Skin epidermis (tissue), 12 donors: ENCODE data around the gene DOLPP1.

ENCODE experiments used
- H3K27ac ChIP-seq, 21 experiments: fragments of 200-600 bp; sonication (generic) in 11 of 21; one replicate each; pipeline ENCODE4 v1.5.0; 2020; ENCODE audit warnings: mild to moderate bottlenecking in 3 of 21, inconsistent platforms in 2 of 21, moderate library complexity in 2 of 21
- H3K4me3 ChIP-seq, 7 experiments: fragments of 200-600 bp; sonication (generic) in 2 of 7; one replicate each; pipeline ENCODE4 v1.5.0; 2020; ENCODE audit warnings: inconsistent platforms in 2 of 7, mild to moderate bottlenecking in 2 of 7, moderate library complexity in 1 of 7

The DOLPP1 gene

GRCh38 chr9:129060991-129061390 lies 19.9 kb upstream of the DOLPP1 start:
- Histone ChIP-seq H3K27ac (no peak overlapping the region), H3K4me3 (no peak overlapping the region)

GRCh38 chr9:129063061-129063460 lies 17.9 kb upstream of the DOLPP1 start:
- Histone ChIP-seq H3K27ac (no peak overlapping the region), H3K4me3 (no peak overlapping the region)

GRCh38 chr9:129064499-129064908 lies 16.4 kb upstream of the DOLPP1 start:
- no peak overlapping the region for H3K27ac ChIP-seq
- H3K4me3 ChIP-seq = no peak overlapping the region

- H3K4me3 ChIP-seq = no peak overlapping the region
- peak overlapping the region in 4 of 21 experiments; percentile 29 to 78 (median 74) for H3K27ac ChIP-seq
Observed at GRCh38 chr9:129068110-129068509, 12.8 kb upstream of the DOLPP1 start.

- no peak overlapping the region for H3K4me3 ChIP-seq
- H3K27ac ChIP-seq = peak overlapping the region in 11 of 21 experiments; percentile 1 to 78 (median 54)
Observed at GRCh38 chr9:129068990-129069861, 11.7 kb upstream of the DOLPP1 start.

- no peak overlapping the region for H3K4me3 ChIP-seq
- H3K27ac ChIP-seq = peak overlapping the region in 3 of 21 experiments; percentile 14 to 54 (median 32)
Observed at GRCh38 chr9:129069862-129070641, 10.9 kb upstream of the DOLPP1 start.

- H3K4me3 ChIP-seq = no peak overlapping the region
- peak overlapping the region in 1 of 21 experiments; percentile 29 for H3K27ac ChIP-seq
Observed at GRCh38 chr9:129070696-129071525, 10.0 kb upstream of the DOLPP1 start.

- Histone ChIP-seq H3K27ac (peak overlapping the region in 1 of 21 experiments; percentile 29), H3K4me3 (no peak overlapping the region)
Observed at GRCh38 chr9:129071526-129072126, 9.3 kb upstream of the DOLPP1 start.

- Histone ChIP-seq H3K4me3 (no peak overlapping the region), H3K27ac (no peak overlapping the region)
Observed at GRCh38 chr9:129072171-129072570, 8.7 kb upstream of the DOLPP1 start.

- no peak overlapping the region for H3K4me3 ChIP-seq
- no peak overlapping the region for H3K27ac ChIP-seq
Observed at GRCh38 chr9:129073404-129073803, 7.5 kb upstream of the DOLPP1 start.

GRCh38 chr9:129074106-129074505 lies 6.8 kb upstream of the DOLPP1 start:
- peak overlapping the region in 1 of 21 experiments; percentile 3 for H3K27ac ChIP-seq
- no peak overlapping the region for H3K4me3 ChIP-seq

GRCh38 chr9:129075996-129076639 lies 4.8 kb upstream of the DOLPP1 start:
- H3K4me3 ChIP-seq = no peak overlapping the region
- H3K27ac ChIP-seq = no peak overlapping the region

- Histone ChIP-seq H3K4me3 (no peak overlapping the region), H3K27ac (no peak overlapping the region)
Observed at GRCh38 chr9:129076640-129077037, 4.3 kb upstream of the DOLPP1 start.

- Histone ChIP-seq H3K4me3 (no peak overlapping the region), H3K27ac (no peak overlapping the region)
Observed at GRCh38 chr9:129077236-129077635, 3.7 kb upstream of the DOLPP1 start.

- Histone ChIP-seq H3K27ac (no peak overlapping the region), H3K4me3 (no peak overlapping the region)
Observed at GRCh38 chr9:129078691-129079503, 2.0 kb upstream of the DOLPP1 start.

GRCh38 chr9:129079829-129080228 lies 1.1 kb upstream of the DOLPP1 start:
- H3K4me3 ChIP-seq = peak overlapping the region in 3 of 7 experiments; percentile 54 to 74 (median 63)
- peak overlapping the region in 1 of 21 experiments; percentile 63 for H3K27ac ChIP-seq

GRCh38 chr9:129080298-129080600 lies 662 bp upstream of the DOLPP1 start:
- peak overlapping the region; percentile 54 to 87 (median 78) for H3K4me3 ChIP-seq
- H3K27ac ChIP-seq = peak overlapping the region in 7 of 21 experiments; percentile 22 to 87 (median 47)

- H3K4me3 ChIP-seq = peak overlapping the region; percentile 54 to 87 (median 78)
- H3K27ac ChIP-seq = peak overlapping the region; percentile 25 to 90 (median 79)
Observed at GRCh38 chr9:129081388-129081904, 535 bp downstream of the DOLPP1 start.
